Superior temporal gyrus (tissue), 1 donor: Measurements from ENCODE around the gene KCNJ15.

Source experiments
- DNase-seq: peaks from one replicate; pipeline ENCODE4 v3.0.0-alpha.2; 2016; ENCODE audit errors: extremely low spot score

The KCNJ15 gene

DNA sequence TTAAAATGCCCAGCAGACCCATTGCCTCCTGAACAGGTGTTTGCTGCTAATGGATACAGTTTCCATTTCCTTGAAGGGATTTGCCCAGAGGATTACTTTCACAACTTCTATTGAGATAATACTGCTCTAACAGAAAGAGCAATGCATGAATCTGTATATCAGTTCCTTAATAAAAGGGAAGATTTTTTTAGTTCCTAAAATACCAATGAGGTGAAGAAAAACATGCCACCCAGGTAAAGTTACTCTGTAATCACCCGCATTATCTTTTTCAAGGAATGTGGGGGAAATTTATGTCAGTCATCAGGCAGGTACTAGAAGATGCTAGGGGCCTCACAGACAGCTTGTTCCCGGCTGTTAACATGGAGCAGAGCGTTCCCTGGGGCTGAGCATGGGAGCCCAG, 41.1 kb downstream of the KCNJ15 start:
- DNase-seq: no peak

DNA sequence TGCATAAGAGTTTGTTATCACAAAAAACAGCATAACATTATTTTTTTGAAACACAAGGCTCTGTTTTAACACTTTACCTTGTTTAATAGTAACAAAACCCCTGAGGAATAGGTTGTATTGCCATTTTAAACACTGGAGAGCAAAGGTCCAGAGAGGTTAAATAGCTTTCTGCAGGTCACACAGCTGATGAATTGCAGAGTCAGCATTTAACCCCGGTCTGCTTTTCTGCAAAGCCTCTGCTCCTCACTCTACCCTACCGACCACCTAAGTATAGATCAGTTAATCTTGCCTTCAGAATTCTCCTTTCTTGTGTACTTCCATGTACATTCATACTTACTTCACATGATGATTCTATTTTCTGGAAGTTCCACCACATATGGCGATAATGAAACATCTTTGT, 42.0 kb downstream of the KCNJ15 start:
- DNase-seq: no peak

DNA sequence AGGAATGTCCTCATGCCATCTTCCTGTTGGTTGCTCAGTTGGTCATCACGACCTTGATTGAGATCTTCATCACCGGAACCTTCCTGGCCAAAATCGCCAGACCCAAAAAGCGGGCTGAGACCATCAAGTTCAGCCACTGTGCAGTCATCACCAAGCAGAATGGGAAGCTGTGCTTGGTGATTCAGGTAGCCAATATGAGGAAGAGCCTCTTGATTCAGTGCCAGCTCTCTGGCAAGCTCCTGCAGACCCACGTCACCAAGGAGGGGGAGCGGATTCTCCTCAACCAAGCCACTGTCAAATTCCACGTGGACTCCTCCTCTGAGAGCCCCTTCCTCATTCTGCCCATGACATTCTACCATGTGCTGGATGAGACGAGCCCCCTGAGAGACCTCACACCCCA, 42.9 kb downstream of the KCNJ15 start:
- DNase-seq: no peak

DNA sequence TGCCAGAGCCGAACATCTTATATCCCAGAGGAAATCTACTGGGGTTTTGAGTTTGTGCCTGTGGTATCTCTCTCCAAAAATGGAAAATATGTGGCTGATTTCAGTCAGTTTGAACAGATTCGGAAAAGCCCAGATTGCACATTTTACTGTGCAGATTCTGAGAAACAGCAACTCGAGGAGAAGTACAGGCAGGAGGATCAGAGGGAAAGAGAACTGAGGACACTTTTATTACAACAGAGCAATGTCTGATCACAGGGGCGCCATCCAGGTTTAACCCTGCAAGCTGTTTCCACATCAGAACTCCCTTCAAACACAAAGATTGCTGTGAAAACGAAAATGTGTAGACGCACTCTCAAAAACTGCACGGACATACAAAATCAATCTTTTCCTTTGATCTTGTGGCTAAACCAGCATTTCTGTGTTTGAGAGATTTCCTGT, 43.4 kb downstream of the KCNJ15 start:
- DNase-seq: no peak

DNA sequence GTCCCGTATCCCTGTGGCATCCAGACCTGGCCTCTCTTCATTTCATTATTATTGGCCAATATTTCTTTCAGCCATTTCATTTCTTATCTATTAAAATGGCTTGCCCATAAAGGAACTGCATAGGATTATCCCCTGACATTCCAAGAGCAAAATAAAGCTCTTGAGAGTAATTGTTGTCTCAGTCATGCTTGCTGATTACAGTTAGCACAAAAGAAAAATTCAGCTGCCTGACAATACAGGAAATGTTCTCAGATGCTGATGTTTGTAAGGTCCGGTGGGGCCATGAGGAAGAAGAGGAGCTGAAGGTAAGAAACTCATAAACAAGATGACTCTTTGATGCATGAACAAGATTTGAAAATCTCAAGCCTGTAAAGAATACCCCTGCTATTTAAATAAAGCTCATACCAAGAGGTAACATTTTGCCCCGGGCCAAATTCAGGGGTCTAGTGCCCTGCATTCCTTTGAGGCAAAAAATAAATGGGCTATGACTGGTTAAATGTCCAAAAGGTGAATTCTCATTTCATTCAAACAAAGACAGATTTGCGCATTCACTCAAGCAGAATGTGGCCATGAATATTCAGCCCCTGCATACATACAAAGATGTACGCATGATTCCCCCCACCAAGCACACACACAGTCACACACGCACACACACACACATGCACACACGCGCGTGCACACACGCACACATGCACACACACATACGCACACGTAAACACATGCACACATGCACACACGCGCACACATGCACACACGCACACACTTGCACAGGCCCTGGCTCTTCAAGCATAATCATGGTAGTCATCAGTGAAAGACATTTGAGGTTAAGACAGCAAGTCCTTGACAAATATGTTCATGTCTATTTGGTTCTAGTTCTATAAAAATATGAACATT, 44.8 kb downstream of the KCNJ15 start:
- DNase-seq: no peak

DNA sequence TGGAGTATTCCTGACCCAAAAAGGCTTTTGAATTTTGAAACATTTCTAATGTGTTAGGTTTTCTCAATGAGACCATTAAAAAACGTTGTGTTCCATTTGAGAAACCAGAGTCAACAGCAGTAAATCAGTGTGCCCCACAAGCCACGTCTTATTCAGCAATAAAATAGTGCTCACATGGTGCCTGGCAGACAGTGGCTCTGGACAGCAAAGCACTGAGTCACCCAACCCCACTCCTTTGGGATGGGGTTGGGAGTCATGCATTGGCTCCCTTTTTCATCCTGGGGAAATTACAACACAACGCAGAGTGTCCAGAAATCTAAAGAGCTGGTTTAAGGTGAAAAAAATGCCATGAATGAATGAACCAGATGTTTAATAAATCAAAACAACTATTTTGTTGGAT, 46.5 kb downstream of the KCNJ15 start:
- no peak for DNase-seq

DNA sequence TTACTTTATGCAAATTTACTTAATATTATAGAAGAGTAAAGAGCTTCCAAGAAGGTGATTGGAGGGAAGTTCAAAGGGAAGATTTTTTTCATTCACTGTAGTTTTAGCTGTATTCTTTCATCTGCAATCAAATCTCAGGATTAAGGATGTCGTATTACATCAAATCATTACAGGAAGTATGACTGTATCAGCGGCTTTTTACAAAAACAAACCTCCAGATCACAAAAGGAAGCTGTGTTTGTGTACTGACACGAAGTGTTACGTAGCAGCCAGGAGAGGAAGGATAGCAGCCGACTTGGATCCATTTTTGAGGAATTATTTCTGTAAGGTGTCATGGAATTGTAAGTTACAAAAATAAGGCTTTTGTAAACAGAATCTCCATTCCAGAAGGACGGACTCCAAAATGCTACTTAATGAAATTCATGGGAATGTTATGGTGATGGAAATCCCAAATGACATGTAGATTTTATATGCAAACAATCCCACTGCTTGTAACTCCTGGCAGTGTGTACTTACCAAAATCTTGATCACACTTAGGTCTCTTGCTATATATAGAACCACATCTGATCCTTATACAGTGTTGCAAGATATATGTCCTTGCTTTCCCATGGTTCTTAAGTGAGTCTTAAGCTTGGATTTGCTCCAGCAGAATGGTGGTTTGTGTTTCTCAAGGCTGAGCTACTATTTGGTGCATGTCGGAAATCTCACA, 49.8 kb downstream of the KCNJ15 start:
- no peak for DNase-seq

DNA sequence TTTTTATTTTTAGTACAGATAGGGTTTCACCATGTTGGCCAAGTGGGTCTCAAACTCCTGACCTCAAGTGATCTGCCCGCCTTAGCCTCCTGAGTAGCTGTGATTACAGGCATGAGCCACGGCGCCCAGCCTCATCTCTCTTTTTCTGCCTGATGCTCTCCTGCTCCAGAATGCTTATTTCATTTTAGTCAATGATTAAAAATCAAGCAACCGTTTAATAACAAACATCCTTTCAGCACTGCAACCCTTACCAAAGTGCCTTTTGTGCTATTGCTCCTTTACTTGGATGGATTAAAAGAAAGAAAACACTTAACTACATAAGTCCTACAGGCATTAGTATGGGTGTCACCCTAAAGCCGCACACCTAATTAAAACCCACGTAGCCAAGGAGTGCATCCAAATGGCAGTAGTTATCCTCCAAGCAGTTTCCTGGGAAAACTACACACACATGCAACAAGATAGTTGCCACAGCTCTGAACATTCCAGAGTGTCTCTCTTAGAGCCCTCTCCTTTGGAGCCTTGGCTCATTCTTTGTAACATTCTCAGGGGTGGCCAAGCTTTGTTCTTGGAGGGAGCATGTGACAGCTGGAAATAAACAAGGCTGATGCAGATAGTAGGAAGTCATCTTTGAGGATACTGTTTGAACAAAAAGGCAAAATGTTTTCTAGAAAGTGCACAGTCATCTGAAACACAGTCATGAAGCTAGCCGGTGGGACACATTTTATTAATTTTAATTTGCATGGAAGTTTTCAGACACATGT, 51.2 kb downstream of the KCNJ15 start:
- DNase-seq: no peak

DNA sequence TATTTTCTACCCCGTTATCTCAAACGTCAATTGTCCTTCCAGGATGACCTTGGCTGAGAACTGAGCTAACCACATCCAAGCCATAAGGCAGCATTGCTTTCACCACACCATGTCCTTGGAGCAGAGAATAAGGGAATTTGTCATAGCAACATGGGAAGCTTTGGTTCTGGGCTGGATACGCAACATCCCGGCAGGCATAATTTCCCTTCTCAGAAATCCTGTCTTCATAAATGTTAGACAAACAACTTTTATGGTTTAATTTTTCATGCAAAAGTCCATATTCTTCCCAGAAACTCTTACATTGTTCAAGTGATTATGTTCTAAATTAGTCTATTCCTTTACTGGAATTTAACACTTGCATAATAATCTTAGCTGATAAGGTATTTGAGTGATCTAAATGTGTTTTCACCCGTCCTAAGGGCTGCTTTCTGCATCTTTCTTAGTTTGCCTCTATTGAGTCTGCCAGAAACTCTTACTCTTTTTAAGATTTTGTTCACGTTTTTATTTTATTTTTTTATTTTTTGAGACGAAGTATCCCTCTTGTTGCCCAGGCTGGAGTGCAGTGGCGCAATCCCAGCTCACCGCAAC, 51.8 kb downstream of the KCNJ15 start:
- no peak for DNase-seq

DNA sequence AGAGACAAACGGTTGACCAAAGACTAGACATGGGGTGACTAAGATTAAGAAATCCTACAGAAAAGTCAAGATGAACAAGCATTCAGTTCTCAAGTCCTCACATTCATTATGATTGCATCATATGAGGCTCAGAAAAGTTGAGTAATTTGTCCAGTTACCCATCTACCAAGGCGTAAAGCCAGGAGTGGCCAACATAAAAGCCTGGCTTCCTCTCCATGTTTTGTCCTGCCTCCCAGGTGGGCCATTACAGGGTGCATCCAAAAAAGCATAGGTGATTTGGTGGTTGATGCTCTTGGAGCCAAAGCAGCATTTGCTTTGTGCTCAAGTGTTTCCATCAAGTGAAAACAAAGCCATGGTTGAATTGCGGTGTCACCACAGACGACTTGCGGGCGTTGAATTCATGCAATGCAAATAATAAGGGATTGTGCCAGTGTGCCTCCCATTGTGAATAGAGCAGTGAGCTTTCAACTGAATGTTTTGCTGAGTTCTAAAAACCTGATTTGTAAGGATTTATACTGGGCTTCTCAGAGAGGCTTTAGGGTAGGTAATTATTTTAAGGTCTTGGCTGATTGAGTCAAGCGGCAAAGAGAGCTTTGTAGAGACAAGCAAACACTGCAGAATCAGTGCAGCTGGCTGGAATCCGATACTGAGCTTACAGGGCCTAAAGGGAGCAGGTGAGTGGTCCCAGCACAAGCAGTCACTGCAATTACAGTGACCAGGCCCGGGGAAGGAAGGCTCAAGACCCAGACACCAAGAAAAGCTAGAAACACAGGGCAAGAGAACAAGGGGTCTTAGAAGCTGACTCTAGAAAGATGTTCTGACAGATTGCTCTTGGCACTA, 54.1 kb downstream of the KCNJ15 start:
- DNase-seq: no peak

DNA sequence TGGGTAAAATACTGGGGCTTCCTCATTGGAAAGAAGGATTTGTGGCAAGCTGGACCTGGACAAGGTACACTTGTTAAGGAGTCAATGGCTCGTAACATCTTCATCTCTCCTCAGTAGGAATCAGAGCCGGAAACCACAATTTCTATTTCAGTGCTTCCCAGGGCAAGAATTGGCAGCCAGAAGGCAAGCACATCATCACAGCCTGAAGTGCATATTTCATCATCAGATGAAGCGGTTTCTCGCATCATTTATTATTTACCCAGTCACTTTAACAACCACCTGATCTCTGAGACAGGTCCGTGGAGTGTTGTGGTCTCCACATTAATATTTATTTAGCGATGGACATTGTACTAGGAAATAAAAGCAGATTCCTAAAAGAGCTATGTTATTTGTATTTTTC, 55.0 kb downstream of the KCNJ15 start:
- no peak for DNase-seq

DNA sequence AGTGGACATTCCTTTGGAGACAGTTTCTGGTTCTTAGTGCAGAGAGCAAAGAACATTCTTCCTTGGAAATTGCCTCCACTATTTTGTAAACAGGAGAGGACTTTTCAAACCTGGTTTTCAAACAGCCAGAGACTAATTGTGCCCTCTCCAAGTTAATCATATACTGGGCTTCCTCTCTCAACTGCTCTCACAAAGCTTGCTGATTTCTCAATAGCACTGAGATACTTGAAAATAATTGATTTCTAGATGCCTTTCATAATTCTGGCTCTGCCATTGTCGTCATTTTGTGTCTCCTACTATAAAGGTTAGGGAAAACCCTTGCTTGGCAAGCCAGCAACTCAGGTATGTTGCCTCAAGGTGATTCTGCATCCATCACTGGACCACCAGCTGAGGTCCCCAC, 56.0 kb downstream of the KCNJ15 start:
- no peak for DNase-seq

DNA sequence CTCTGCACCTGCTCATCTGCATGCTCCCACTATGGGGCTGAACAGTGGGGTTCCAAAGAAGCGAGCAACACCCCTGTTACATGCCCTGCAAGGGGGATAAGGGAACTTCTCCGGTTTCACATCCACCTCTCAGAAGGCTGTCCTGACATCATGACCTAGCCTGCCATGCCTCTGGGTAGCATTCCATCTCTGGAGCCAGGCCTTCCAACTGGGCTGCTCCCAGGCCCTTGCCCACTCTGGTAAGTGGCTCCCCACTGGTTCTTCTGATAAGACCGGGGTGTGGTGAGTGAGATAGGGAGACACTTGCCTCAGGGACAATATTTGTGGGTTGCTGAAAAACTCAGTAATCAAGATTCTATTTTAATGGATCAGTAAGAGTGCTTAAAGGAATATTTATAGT, 57.8 kb downstream of the KCNJ15 start:
- DNase-seq: no peak

DNA sequence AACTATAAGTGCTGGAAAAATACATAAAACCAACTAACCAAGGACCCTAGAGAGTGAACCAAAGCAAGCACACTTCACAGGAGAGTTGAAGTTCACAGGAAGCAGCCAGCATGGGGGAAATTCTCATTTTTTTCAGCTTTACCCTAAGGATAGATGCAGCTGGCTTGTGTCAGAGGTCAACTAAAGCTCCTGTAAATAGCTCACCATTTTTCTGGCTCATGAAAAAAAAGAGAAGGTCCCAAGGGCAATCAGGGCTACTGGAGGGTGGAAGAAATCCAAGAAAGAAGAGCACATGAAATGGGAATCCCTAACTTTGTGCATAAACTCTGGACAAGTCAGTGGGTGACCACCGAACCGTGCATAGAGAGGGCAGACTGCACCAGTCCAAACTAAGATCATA, 58.3 kb downstream of the KCNJ15 start:
- DNase-seq: no peak

DNA sequence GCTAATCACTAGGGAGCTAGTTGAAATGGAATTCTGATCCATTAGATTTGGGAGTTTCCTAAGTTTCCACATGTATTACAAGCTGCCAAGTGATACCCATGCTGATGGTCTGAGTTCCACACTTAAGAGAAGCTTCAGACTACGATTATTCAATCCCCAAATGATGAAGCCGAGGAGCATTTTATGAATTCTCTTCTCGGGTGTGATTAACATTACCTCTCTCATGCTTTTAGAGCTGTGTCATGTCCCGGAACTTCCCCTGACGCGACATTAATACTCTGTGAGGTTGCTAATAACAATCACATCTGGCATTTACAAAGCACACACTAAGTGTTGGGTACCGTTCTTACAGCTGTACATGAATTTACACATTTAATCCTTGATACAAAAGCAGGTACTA, 63.0 kb downstream of the KCNJ15 start:
- DNase-seq: no peak

DNA sequence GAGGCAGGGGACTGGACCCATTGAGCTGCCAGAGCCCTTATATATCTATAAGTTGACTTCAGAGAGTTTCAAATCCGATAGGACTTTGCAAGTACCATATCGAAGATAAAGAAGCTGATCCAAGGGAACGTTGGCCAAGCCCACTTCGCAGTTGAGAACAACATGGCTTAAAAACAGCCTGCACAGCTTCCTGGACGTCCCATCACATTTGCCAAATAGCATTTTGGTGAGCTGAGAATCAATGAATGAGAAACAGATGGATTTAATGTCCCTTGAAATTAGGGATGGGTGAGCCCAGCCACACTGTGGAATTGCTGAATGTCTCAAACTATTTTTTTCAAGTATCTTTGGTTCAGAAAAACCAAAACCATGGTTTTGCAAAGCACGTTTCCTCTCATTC, 64.8 kb downstream of the KCNJ15 start:
- DNase-seq: no peak

DNA sequence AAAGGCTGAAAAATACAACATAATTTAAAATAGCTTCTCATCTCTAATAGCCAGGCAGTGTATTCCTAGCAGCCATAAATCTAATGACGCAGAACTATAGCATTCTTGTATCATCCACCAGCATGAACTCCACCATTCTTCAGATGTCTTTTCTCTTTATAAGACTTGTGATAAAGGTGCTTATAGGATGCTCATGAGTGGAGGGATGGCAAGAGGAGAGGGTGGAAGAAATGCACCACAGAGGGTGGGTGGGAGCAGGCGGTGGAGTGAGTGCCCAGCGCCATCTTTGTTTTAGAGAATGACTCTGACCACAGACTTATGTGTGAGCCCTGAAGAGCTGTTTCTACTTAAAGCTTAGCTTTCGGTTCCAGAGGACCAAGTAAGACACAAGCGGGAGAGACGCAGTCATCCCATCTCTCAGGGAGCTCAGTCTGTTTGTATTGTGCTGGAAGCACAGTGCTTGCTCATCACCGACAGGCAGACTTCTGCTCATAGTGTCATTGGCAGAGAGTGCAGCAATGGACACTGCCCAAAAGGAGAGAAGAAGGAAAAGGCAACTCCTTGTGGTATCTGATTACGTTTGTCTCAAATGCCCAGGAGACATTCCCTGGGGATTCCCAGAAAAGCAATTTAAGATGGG, 65.6 kb downstream of the KCNJ15 start:
- no peak for DNase-seq

DNA sequence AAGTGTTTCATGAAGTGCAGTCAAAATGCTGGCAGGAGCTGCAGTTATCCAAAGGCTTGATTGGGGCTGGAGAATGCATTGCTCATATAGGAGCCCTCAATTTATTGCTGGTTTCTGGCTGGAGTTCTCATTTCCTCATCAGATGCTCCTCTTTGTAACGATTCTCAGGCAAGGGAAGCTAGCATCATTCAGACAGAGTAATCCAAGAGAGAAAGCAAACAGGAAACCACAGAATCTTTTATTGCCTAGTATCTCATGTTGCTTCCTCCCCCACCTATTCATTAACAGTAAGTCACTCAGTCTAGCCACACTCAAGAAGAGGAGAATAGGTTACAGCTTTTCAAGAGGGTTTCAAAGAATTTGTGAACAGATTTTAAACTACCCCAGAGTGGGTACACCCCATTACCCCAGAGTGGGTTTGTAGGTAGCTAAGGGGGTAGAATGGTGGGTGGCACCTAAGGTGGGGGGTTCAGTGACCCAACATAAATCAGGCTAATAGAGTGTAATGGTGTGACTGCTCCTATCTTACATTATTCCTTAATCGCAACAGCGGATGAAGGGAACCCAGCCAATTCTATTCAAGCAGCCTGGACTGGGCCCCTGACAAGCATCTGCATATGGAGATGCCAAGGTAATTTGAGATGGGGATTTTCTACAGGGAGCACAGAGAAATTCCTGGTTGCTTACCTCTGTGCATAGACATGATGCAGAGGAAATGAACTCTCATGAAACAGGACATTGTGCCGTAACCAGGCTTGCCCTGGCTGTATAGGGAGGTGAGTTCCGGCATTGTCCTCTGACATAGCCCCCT, 67.1 kb downstream of the KCNJ15 start:
- DNase-seq: no peak

DNA sequence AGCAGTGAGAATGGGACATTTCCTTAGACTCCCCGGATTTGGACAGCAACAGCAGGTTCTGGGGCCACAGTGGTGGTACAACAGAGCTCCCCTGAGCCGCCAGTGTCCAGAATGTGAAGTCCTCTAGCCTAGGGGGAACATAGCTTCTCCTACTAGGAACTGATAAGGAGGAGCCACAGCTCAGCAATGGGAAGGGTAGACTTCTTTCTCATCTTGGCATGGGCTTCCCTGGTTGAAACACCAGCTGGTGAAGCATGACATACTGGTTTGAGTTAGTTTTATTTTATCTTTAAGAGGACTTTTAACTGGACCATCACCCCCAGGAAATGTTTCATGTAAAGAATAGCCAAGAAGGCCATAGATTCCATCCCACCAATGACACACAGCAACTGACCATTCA, 68.4 kb downstream of the KCNJ15 start:
- no peak for DNase-seq
